ENCODE results near the gene SHANK3.

Gene SHANK3

GRCh38 chr22:50715250-50715649, 42.6 kb downstream of the SHANK3 start:
- H3K27ac ChIP-seq (ENCODE audit: extremely low read depth, low read depth, low read length): no peak overlapping the region
- no peak overlapping the region for H3K4me3 ChIP-seq (ENCODE audit: low read depth, low read length)
- POLR2A ChIA-PET: no interaction called here
- TF ChIP-seq ZNF169 (tag by site-specific recombination; IDR thresholded peaks at IDR 0.05) (no peak), ZNF121 (tag by site-specific recombination; IDR thresholded peaks at IDR 0.05) (no peak), ZSCAN18 (tag by site-specific recombination; IDR thresholded peaks at IDR 0.05) (no peak), ZNF274 (IDR thresholded peaks at IDR 0.05; ENCODE audit: low read length) (no peak), ZNF274 (tag by site-specific recombination; IDR thresholded peaks at IDR 0.05; ENCODE audit: borderline replicate concordance) (no peak), ZBTB20 (tag by site-specific recombination; IDR thresholded peaks at IDR 0.05) (no peak), KLF16 (tag by site-specific recombination; IDR thresholded peaks at IDR 0.05) (no peak), ZNF280D (tag by site-specific recombination; IDR thresholded peaks at IDR 0.05) (no peak), ZNF19 (tag by site-specific recombination; IDR thresholded peaks at IDR 0.05; ENCODE audit: low read depth) (no peak), HIC1 (tag by site-specific recombination; IDR thresholded peaks at IDR 0.05) (no peak), ZNF701 (tag by site-specific recombination; IDR thresholded peaks at IDR 0.05) (no peak), EGR2 (tag by site-specific recombination; IDR thresholded peaks at IDR 0.05; ENCODE audit: low read depth) (no peak), ZNF114 (tag by site-specific recombination; IDR thresholded peaks at IDR 0.05) (no peak)
- peaks cover 0 to 25% of the 10 kb centered on the region in 2 experiments; a peak in 1 of 3 replicates for H3K36me3 ChIP-seq (ENCODE audit: control insufficient read depth in 2 of 2, insufficient read depth in 1 of 2, low read length in 2 of 2)
- no peaks in the 10 kb centered on the region for H3K4me1 ChIP-seq (ENCODE audit: control insufficient read depth, insufficient read depth, low read length)
- no peaks in the 10 kb centered on the region for H3K9me3 ChIP-seq (ENCODE audit: control insufficient read depth, insufficient read depth, low read depth, low read length)
- CTCF ChIA-PET: interaction anchor here (0.6 to 1.1 kb wide), 3 partner anchors 15 to 18 kb away, joined by 3 read pairs; no protein-coding TSS in a partner anchor

- TF ChIP-seq ZNF10 (tag by site-specific recombination; IDR thresholded peaks at IDR 0.05) (no peak), ZBTB17 (tag by site-specific recombination; IDR thresholded peaks at IDR 0.05) (no peak), GLIS1 (tag by site-specific recombination; IDR thresholded peaks at IDR 0.05) (no peak), ZSCAN23 (tag by site-specific recombination; IDR thresholded peaks at IDR 0.05) (no peak), ZNF670 (tag by site-specific recombination; IDR thresholded peaks at IDR 0.05; ENCODE audit: low read depth) (no peak), ZNF184 (tag by site-specific recombination; IDR thresholded peaks at IDR 0.05) (no peak)
- ChIA-PET CTCF (interaction anchor here (0.6 to 1.0 kb wide), 3 partner anchors 16 to 95 kb away, joined by 3 read pairs; no protein-coding TSS in a partner anchor), POLR2A (interaction anchor here (0.5 kb wide), 1 partner anchor 69 kb away, joined by 3 read pairs; no protein-coding TSS in a partner anchor)
- no peak overlapping the region for H3K4me3 ChIP-seq (ENCODE audit: low read depth, low read length)
- no peak overlapping the region for H3K27ac ChIP-seq (ENCODE audit: extremely low read depth, low read depth, low read length)
- no peaks in the 10 kb centered on the region for H3K4me1 ChIP-seq (ENCODE audit: control insufficient read depth, insufficient read depth, low read length)
- no peaks in the 10 kb centered on the region for H3K9me3 ChIP-seq (ENCODE audit: control insufficient read depth, insufficient read depth, low read depth, low read length)
- H3K36me3 ChIP-seq (ENCODE audit: control insufficient read depth in 2 of 2, insufficient read depth in 1 of 2, low read length in 2 of 2): peaks cover 0 to 21% of the 10 kb centered on the region in 2 experiments; a peak in 1 of 3 replicates
Measured at GRCh38 chr22:50715776-50716175, 43.2 kb downstream of the SHANK3 start.
